HEK293 (cell line): ENCODE measurements around the gene ERGIC1.
A peak's percentile ranks its signal among the peaks of the same experiment; 100 is the strongest.
"Not testable (repeated sequence)": the region's sequence is repeated elsewhere in the genome, so short reads cannot be mapped to it uniquely, and the experiment has no call there.

Source experiments
- CTCF ChIA-PET: fragments of 350-600 bp; formaldehyde crosslinking; extraction: SDS; loops from one replicate; lab custom pipeline; 2021; ENCODE audit warnings: antibody characterized with exemption; lab: Yijun Ruan, JAX
- POLR2A ChIA-PET: fragments of 300-600 bp; formaldehyde crosslinking; extraction: SDS; loops from one replicate; lab custom pipeline; 2020; ENCODE audit warnings: antibody characterized with exemption, inconsistent platforms; lab: Yijun Ruan, JAX
- H3K27ac ChIP-seq: fragments of 200-500 bp; sonication (Bioruptor generic); 2 replicates; pipeline ENCODE4 v1.5.1; 2014; ENCODE audit warnings: low read depth, low read length, control low read depth, inconsistent platforms; ENCODE audit errors: extremely low read depth
- H3K36me3 ChIP-seq, 2 experiments: fragments of 200-500 bp in 1 of 2; sonication (Bioruptor generic) in 1 of 2; 1 replicate in 1 of 2; 2 replicates in 1 of 2; pipeline ENCODE4 v1.5.1; 2014 to 2017; ENCODE audit warnings: inconsistent platforms in 2 of 2, low read length in 2 of 2; ENCODE audit not compliant: control insufficient read depth in 2 of 2, insufficient read depth in 1 of 2
- H3K4me1 ChIP-seq: fragments of 200-500 bp; sonication (Bioruptor generic); 2 replicates; pipeline ENCODE4 v1.5.1; 2014; ENCODE audit warnings: mild to moderate bottlenecking, low read length, inconsistent platforms; ENCODE audit not compliant: control insufficient read depth, insufficient read depth
- H3K4me3 ChIP-seq: 2 replicates; pipeline ENCODE4 v1.5.1; 2011; ENCODE audit warnings: low read depth, mild to moderate bottlenecking, control low read depth, low read length, moderate library complexity
- H3K9me3 ChIP-seq: fragments of 200-500 bp; sonication (Bioruptor generic); 2 replicates; pipeline ENCODE4 v1.5.1; 2014; ENCODE audit warnings: low read depth, low read length, inconsistent platforms; ENCODE audit not compliant: control insufficient read depth, insufficient read depth
- EGR2 ChIP-seq: fragments of 450-650 bp; formaldehyde crosslinking; IDR thresholded peaks from 2 replicates; pipeline ENCODE4 v1.5.1; 2016; ENCODE audit warnings: low read depth, missing biosample characterization, missing genetic modification characterization
- SP2 ChIP-seq: fragments of 450-650 bp; formaldehyde crosslinking; IDR thresholded peaks from 2 replicates; pipeline ENCODE4 v1.5.1; 2016; ENCODE audit warnings: missing biosample characterization, missing genetic modification characterization
- WT1 ChIP-seq: fragments of 450-650 bp; formaldehyde crosslinking; IDR thresholded peaks from 2 replicates; pipeline ENCODE4 v1.5.1; 2016; ENCODE audit warnings: missing biosample characterization, missing genetic modification characterization
- ZBTB21 ChIP-seq: fragments of 450-650 bp; formaldehyde crosslinking; IDR thresholded peaks from 2 replicates; pipeline ENCODE4 v1.5.1; 2017; ENCODE audit warnings: missing biosample characterization, missing genetic modification characterization
- ZFP3 ChIP-seq: fragments of 450-650 bp; formaldehyde crosslinking; IDR thresholded peaks from 2 replicates; pipeline ENCODE4 v1.5.1; 2016; ENCODE audit warnings: low read depth, missing biosample characterization, missing genetic modification characterization
- ZNF155 ChIP-seq: fragments of 450-650 bp; formaldehyde crosslinking; IDR thresholded peaks from 2 replicates; pipeline ENCODE4 v1.5.1; 2016; ENCODE audit warnings: missing biosample characterization, missing genetic modification characterization
- ZNF16 ChIP-seq: fragments of 450-650 bp; formaldehyde crosslinking; IDR thresholded peaks from 2 replicates; pipeline ENCODE4 v1.5.1; 2016; ENCODE audit warnings: low read depth, missing biosample characterization, missing genetic modification characterization
- ZNF2 ChIP-seq: fragments of 450-650 bp; formaldehyde crosslinking; IDR thresholded peaks from 2 replicates; pipeline ENCODE4 v1.5.1; 2016; ENCODE audit warnings: missing biosample characterization, missing genetic modification characterization
- ZNF23 ChIP-seq: fragments of 450-650 bp; formaldehyde crosslinking; IDR thresholded peaks from 2 replicates; pipeline ENCODE4 v1.5.1; 2016; ENCODE audit warnings: missing biosample characterization, missing genetic modification characterization, borderline replicate concordance
- ZNF416 ChIP-seq: fragments of 450-650 bp; formaldehyde crosslinking; IDR thresholded peaks from 2 replicates; pipeline ENCODE4 v1.5.1; 2016; ENCODE audit warnings: missing biosample characterization, missing genetic modification characterization
- ZNF561 ChIP-seq: fragments of 450-650 bp; IDR thresholded peaks from 2 replicates; pipeline ENCODE4 v1.5.1; 2018; ENCODE audit warnings: missing biosample characterization, missing genetic modification characterization, borderline replicate concordance
- TF ChIP-seq, protein P1 (sequence below): fragments of 450-650 bp; formaldehyde crosslinking; IDR thresholded peaks from 2 replicates; pipeline ENCODE4 v1.5.1; 2017; ENCODE audit warnings: missing biosample characterization, missing genetic modification characterization
- TF ChIP-seq, protein P2 (sequence below): fragments of 450-650 bp; formaldehyde crosslinking; IDR thresholded peaks from 2 replicates; pipeline ENCODE4 v1.5.1; 2016; ENCODE audit warnings: missing biosample characterization, missing genetic modification characterization
- TF ChIP-seq, protein P3 (sequence below): sonication (generic); formaldehyde crosslinking; IDR thresholded peaks from 2 replicates; pipeline ENCODE4 v1.8.1; 2022; ENCODE audit warnings: mild to moderate bottlenecking, moderate library complexity, missing genetic modification reagents
- TF ChIP-seq, protein P4 (sequence below): fragments of 450-650 bp; formaldehyde crosslinking; IDR thresholded peaks from 2 replicates; pipeline ENCODE4 v1.5.1; 2017; ENCODE audit warnings: missing biosample characterization, mild to moderate bottlenecking, missing genetic modification characterization, moderate library complexity

Gene ERGIC1

DNA sequence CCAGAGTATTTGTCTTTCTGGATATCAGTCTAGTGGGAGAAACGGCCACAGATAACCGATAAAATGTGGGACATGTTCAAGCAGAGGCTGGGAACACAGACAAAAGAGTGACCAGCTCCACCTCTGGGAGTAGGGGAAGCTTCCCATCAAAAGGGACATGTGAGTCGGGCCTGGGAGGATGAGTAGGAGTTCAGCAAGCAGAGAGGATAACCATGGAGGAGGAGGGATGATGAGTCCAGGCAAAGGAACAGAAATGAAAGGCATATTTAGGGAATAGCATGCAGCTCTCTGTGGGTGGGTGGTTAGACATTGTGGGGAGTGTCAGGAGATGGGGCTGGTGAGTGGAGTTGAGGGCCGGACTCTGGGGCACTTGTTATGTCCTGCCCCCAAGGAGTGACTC is 61.5 kb downstream of the ERGIC1 start (continued):
- TF ChIP-seq, protein P1, sequence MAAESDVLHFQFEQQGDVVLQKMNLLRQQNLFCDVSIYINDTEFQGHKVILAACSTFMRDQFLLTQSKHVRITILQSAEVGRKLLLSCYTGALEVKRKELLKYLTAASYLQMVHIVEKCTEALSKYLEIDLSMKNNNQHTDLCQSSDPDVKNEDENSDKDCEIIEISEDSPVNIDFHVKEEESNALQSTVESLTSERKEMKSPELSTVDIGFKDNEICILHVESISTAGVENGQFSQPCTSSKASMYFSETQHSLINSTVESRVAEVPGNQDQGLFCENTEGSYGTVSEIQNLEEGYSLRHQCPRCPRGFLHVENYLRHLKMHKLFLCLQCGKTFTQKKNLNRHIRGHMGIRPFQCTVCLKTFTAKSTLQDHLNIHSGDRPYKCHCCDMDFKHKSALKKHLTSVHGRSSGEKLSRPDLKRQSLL (tag by site-specific recombination) = no peak
- peak; percentile 95 for TF ChIP-seq EGR2 (tag by site-specific recombination)
- TF ChIP-seq ZFP3 (tag by site-specific recombination) = peak; percentile 85
- no peak for TF ChIP-seq WT1 (tag by site-specific recombination)
- TF ChIP-seq ZNF16 (tag by site-specific recombination) = no peak
- no peak for TF ChIP-seq ZNF416 (tag by site-specific recombination)
- TF ChIP-seq SP2 (tag by site-specific recombination) = no peak
- TF ChIP-seq, protein P2, sequence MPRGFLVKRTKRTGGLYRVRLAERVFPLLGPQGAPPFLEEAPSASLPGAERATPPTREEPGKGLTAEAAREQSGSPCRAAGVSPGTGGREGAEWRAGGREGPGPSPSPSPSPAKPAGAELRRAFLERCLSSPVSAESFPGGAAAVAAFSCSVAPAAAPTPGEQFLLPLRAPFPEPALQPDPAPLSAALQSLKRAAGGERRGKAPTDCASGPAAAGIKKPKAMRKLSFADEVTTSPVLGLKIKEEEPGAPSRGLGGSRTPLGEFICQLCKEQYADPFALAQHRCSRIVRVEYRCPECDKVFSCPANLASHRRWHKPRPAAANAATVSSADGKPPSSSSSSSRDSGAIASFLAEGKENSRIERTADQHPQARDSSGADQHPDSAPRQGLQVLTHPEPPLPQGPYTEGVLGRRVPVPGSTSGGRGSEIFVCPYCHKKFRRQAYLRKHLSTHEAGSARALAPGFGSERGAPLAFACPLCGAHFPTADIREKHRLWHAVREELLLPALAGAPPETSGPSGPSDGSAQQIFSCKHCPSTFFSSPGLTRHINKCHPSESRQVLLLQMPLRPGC (tag by site-specific recombination) = no peak
- TF ChIP-seq ZNF155 (tag by site-specific recombination) = no peak
- no peak for TF ChIP-seq ZNF561
- no peak for TF ChIP-seq ZNF2 (tag by site-specific recombination)
- TF ChIP-seq, protein P3, sequence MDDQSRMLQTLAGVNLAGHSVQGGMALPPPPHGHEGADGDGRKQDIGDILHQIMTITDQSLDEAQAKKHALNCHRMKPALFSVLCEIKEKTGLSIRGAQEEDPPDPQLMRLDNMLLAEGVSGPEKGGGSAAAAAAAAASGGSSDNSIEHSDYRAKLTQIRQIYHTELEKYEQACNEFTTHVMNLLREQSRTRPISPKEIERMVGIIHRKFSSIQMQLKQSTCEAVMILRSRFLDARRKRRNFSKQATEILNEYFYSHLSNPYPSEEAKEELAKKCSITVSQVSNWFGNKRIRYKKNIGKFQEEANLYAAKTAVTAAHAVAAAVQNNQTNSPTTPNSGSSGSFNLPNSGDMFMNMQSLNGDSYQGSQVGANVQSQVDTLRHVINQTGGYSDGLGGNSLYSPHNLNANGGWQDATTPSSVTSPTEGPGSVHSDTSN (CRISPR knock-in tag) = no peak

DNA sequence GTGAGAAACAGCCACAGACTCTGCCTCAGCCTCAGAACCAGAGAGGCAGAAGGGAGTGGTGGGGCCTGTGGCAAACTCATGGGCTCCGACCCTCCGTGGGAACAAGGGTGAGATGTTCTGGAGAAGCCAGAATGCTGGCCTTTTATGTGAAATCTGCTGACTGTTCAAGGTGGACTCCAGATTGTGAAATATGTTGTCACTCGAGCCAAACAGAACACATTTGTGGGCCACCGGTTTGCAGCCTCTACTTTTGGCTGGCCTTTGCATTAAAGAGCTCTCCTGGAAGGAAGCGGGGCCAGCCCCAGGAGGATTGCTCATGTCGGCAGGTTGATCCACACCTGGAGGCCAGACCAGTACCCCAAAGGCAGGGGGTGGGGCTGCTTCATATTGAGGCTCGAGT is 62.4 kb downstream of the ERGIC1 start:
- TF ChIP-seq, protein P4, sequence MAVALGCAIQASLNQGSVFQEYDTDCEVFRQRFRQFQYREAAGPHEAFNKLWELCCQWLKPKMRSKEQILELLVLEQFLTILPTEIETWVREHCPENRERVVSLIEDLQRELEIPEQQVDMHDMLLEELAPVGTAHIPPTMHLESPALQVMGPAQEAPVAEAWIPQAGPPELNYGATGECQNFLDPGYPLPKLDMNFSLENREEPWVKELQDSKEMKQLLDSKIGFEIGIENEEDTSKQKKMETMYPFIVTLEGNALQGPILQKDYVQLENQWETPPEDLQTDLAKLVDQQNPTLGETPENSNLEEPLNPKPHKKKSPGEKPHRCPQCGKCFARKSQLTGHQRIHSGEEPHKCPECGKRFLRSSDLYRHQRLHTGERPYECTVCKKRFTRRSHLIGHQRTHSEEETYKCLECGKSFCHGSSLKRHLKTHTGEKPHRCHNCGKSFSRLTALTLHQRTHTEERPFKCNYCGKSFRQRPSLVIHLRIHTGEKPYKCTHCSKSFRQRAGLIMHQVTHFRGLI = no peak
- TF ChIP-seq ZNF23 (tag by site-specific recombination) (no peak), ZBTB21 (tag by site-specific recombination) (no peak)
- H3K4me1 ChIP-seq = no peaks in the 10 kb centered on the region
- POLR2A ChIA-PET = no interaction called here
- H3K9me3 ChIP-seq = no peaks in the 10 kb centered on the region
- no peak overlapping the region for H3K27ac ChIP-seq
- peaks cover 0 to 4% of the 10 kb centered on the region in 2 experiments; a peak in 2 of 3 replicates for H3K36me3 ChIP-seq
- CTCF ChIA-PET = interaction anchor here (0.6 to 2.2 kb wide), 3 partner anchors 20 to 184 kb away, joined by 3 to 9 read pairs (median 3); no protein-coding TSS in a partner anchor
- no peak overlapping the region for H3K4me3 ChIP-seq

DNA sequence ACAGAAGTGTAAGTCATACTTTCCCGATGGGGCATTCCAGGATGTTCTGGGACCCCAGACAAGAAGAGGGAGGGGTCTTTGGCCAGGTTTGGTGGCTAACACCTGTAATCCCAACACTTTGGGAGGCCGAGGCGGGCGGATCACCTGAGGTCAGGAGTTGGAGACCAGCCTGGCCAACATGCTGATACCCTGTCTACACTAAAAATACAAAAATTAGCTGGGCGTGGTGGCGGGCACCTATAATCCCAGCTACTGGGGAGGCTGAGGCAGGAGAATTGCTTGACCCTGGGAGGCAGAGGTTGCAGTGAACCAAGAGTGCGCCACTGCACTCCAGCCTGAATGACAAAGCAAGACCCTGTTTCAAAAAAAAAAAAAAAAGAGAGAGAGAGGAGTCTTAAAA is 63.0 kb downstream of the ERGIC1 start:
- not testable (repeated sequence) for H3K36me3 ChIP-seq, H3K4me3 ChIP-seq, H3K4me1 ChIP-seq, H3K27ac ChIP-seq, H3K9me3 ChIP-seq
- CTCF ChIA-PET = interaction anchor here (0.6 to 2.2 kb wide), 6 partner anchors 21 to 184 kb away, joined by 3 to 13 read pairs (median 4); no protein-coding TSS in a partner anchor
- POLR2A ChIA-PET = interaction anchor here (0.6 to 6.1 kb wide), 5 partner anchors 19 to 131 kb away, joined by 3 to 89 read pairs (median 3); partner anchors contain the start of gene DUSP1
